NCI-H446 (cell line): ENCODE data around the gene RND3.

ENCODE experiments used
- DNase-seq, 2 experiments: peaks; one replicate each; lab custom pipeline; 2025; lab: John Stamatoyannopoulos, UW

RND3 gene

GRCh38 chr2:150494234-150494945 lies 6.9 kb upstream of the RND3 start:
- DNase-seq = no peak

DNA sequence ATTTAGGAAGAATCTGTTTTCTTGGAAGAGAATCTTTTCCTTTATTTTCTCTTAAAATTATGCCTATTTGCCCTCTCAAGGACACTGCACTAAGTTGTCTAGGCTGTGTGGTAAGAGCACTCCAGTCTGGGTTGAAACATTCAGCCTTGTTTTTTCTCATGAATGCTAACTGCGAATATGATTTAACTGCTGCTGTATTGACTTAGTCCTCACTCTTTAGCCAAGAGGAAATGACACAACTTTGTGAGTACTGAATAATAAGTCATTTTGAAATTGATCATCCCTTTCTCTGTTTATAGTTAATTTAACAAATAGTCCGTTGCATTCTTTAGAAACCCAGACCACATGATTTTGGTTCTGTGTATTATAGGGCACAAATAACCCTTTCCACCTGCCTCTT lies 4.5 kb upstream of the RND3 start:
- no peak for DNase-seq

GRCh38 chr2:150491430-150491829 lies 4.0 kb upstream of the RND3 start:
- DNase-seq = no peak

DNA sequence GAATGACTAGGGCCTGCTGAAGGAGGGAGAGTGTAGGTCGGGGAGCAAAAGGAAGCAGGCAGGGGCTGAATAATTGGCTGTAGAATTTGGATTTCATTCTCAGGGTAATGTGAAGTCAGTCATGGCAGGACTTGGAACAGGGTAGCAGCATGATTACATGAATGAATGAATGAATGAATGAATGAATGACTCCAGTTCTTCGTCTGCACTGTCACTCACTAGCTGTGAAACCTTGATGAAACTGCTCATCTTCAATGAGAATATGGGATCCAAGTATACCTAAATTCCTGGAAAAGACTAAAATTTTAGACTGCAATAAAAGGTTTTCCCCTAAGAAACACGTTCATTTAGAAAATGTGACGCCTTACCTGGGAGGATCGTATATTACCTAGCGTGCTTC lies 3.0 kb upstream of the RND3 start:
- DNase-seq = no peak

DNA sequence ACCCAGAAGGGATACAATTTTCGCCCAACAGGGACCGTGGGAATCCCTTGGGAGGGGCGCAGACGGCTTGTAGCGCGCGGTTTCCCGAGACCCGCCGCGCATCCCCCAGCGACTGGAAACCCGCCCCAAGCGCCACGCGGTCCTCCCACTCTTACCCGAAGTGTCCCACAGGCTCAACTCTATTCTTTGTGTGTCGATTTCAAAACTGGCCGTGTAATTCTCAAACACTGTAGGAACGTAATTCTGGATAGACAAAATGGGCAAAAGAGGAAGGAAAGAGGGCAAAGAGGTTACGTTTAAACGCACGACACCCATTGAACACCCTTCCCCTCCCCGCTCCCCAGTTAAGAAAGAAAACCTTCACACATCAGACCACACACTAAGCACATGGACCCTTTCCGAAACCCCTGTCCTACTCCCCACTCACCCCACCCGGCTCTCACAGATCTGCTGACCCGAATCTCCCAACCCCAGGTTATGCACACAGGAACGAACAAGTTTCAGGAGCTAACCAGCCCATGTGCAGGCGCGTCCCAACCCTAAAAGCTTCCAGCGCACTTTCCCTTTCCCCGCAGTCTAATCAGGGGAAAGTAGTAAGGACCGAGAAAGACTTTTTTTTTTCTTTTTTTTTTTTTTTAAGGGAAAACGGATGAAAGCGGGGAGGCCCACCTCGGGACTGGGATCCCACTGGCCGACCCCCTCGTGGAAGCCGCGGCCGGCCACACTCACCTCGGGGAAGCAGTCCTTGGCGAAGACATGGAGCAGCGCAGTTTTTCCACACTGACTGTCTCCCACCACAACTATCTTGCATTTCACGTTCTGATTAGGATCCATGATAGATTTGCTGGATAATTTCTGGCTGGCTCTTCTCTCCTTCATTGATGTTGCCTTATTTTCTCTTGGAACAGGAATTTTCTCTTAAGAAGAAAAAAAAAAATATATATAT lies 655 bp downstream of the RND3 start:
- peak; percentile 10 to 55 for DNase-seq

GRCh38 chr2:150485871-150486538 lies 1.5 kb downstream of the RND3 start:
- peak; percentile 8 to 60 for DNase-seq

DNA sequence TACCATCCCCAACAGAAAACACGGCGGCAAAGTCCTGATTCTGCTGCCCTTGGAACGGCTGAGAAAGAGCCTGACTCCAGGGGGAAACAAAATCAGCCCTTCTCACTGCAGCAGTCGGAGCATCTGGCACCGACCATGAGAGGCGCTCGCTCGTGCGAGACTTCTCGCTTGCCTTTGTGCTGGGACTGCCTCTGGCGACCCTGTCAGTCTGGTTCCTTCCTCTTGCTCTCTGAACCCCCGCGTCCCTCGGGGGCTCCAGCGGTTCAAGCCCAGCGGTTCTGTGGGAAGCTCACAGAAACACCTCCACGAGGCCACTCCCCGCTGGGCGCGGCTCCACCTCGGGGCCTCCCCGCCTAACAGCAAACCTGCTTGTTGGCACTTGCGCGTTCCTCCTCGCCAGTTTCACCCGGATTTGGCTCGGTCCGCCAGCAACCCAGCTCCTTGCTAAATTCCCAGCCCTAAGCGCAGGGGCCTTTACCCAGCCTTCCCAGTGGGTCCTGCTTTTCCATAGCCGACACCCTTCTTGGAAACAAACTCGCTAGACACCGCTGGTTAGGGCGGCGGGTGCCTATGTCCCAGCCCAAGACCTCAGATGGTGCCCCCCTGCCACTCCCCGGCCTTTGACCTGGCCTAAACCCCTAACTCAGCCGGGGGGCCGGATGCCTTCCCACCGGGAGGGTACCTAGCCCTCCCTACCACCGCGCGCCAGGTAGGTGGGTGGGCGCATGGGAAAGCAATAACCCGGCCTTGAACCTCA lies 2.2 kb downstream of the RND3 start:
- DNase-seq = peak; percentile 75 to 84

- DNase-seq = peak in 1 of 2 experiments; percentile 51
Measured at GRCh38 chr2:150484461-150485021, 2.9 kb downstream of the RND3 start.

- no peak for DNase-seq
Measured at GRCh38 chr2:150484006-150484405, 3.5 kb downstream of the RND3 start.

DNA sequence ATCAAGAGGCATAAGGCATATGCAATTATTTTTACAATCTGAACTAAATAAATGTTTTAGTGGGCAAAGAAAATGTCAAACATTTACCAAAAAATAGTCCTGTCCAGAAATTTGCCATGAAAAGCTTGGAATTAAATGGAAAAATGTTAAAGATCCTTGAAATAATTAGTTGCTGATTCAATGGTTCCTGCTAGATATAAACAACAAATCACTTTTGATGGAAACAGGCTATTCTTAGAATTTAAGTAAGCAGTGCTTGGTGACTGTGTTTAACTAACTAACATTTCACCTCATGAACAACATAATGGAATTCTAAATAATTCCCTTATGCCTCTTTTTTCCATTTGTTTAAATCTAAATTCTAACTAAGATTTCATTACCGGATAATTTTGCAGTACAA lies 3.9 kb downstream of the RND3 start:
- DNase-seq = no peak

GRCh38 chr2:150482667-150483400 lies 4.6 kb downstream of the RND3 start:
- no peak for DNase-seq

GRCh38 chr2:150482111-150482510 lies 5.4 kb downstream of the RND3 start:
- DNase-seq = no peak

GRCh38 chr2:150480971-150481830 lies 6.3 kb downstream of the RND3 start:
- no peak for DNase-seq

- DNase-seq = no peak
Measured at GRCh38 chr2:150480241-150480640, 7.2 kb downstream of the RND3 start.

GRCh38 chr2:150479075-150479915 lies 8.2 kb downstream of the RND3 start:
- DNase-seq = no peak

DNA sequence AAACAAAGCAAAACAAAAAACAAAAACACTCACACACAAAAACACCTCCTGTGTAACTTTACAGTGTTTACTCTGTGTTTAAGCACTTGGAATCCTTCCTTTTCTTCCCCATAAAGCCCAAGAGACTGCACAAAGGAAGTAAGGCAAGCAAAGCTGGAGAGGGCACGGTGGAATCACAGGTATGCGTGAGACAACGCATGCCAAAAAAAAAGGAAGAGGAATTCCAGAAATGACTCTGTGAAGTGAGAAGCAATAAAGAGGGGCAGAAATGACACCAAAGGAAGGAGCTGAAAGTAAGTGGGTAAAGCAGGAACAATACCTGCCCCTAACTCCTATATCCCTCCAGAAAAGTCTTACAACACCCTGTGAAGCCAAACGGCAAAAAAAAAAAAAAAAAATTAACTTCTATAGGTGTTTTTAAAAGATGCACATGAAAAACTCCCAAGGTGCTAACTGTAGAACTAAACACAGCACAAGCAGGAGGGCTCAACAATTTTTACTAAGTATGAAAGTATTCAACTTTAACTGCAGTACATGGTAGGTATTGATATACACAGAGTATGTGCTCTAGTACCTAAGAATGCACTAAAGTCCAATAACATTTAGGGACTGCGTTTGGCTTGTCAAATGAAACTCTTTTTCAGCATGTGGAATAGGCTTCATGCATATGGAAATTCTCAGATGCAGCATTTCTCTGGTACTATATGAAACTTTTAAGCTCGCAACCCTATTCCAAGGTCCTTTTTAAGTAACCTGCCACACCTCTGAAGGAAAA lies 9.1 kb downstream of the RND3 start:
- DNase-seq = no peak

GRCh38 chr2:150477347-150477746 lies 10.1 kb downstream of the RND3 start:
- no peak for DNase-seq

- no peak for DNase-seq
Measured at GRCh38 chr2:150476809-150477302, 10.6 kb downstream of the RND3 start.
